Activated naive CD4-positive, alpha-beta T cell treated with anti-CD3 and anti-CD28 coated beads, Interleukin-2, amount 50 U/mL, for 72 hours (primary cell): Measurements from ENCODE around the gene PDCD4. TPM values are rescaled to one million over a fixed set of nuclear protein-coding genes. Genes with fewer than 3 reads are reported as not detected.

ENCODE experiments used
- ATAC-seq, 2 donors: fragments of 150-1000 bp; cut with Tn5 transposase; 2 replicates each; pipeline ENCODE4 v1.10.0; 2021; ENCODE audit warnings: mild to moderate bottlenecking in 2 of 2, moderate library complexity in 2 of 2
- DNase-seq, 2 donors: peaks; one replicate each; pipeline ENCODE4 v3.0.0; 2021 to 2022; ENCODE audit warnings: low spot score in 2 of 2
- H3K27ac Mint-ChIP-seq, 2 donors: one replicate each; pipeline ENCODE4 v1.8.0; 2022; ENCODE audit warnings: mild to moderate bottlenecking in 2 of 2, mixed read lengths in 2 of 2
- H3K36me3 Mint-ChIP-seq, 2 donors: one replicate each; pipeline ENCODE4 v1.8.0; 2022; ENCODE audit warnings: mixed read lengths in 2 of 2
- H3K9me3 Mint-ChIP-seq, 2 donors: one replicate each; pipeline ENCODE4 v1.8.0; 2022; ENCODE audit warnings: mixed read lengths in 2 of 2
- total RNA-seq, 2 donors: library from RNA; stranded (reverse); gene quantifications; one replicate each; pipeline ENCODE4 v1.2.3, GENCODE V29; 2022

Gene PDCD4
- total RNA-seq, 2 donors from 2014 or later: 94.9 to 159 TPM

GRCh38 chr10:110852947-110853346 lies 18.8 kb upstream of the PDCD4 start:
- H3K36me3 Mint-ChIP-seq: peaks cover 8 to 12% of the 10 kb centered on the region in 2 donors
- H3K27ac Mint-ChIP-seq: peak overlapping the region; percentile 73 to 79
- no peaks in the 10 kb centered on the region for H3K9me3 Mint-ChIP-seq
- ATAC-seq (peak; percentile 20 to 27), DNase-seq (no peak)

DNA sequence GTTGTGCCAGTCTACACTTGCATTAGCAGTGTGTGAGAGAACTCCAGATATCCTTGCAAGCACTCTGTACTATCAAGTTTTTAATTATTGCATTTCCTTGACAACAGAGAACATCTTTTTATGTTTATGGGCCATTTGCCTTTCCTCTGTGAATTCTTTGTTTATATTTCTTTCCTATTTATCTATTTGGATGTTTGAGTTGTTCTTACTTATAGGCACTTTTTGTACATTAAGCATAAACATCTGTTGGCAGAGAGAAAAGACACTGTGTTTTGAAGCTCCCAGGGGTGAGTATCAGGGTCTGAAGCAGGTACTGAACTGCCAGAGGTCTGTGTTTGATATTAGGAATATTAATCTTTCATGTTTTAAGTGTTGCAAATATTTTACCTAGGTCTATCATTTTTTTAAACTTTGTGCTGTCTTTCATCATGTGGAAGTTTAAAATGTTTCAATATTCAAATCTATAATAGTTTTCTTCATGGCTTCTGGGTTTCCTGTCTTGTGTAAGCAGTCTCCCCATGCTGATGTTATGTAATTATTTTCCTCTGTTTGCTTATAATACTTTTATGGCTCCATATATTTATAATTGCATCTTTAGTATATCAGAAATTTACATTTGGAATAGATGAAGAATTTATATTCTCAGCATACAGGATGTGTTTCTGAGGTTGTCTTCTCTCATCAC lies 17.7 kb upstream of the PDCD4 start:
- peaks cover 9 to 14% of the 10 kb centered on the region in 2 donors for H3K36me3 Mint-ChIP-seq
- DNase-seq (no peak), ATAC-seq (no peak)
- peaks cover 0 to 5% of the 10 kb centered on the region in 2 donors for H3K9me3 Mint-ChIP-seq
- H3K27ac Mint-ChIP-seq: no peak overlapping the region

GRCh38 chr10:110857265-110858171 lies 14.2 kb upstream of the PDCD4 start:
- DNase-seq: no peak
- Mint-ChIP-seq H3K9me3 (peaks cover 0 to 10% of the 10 kb centered on the region in 2 donors), H3K27ac (peak overlapping the region in 1 of 2 donors; percentile 70), H3K36me3 (peaks cover 17 to 26% of the 10 kb centered on the region in 2 donors)
- peak; percentile 45 to 50 for ATAC-seq

GRCh38 chr10:110858297-110858934 lies 13.3 kb upstream of the PDCD4 start:
- Mint-ChIP-seq H3K27ac (peak overlapping the region; percentile 65 to 70), H3K9me3 (peaks cover 0 to 16% of the 10 kb centered on the region in 2 donors), H3K36me3 (peaks cover 17 to 27% of the 10 kb centered on the region in 2 donors)
- DNase-seq (no peak), ATAC-seq (no peak)

GRCh38 chr10:110859206-110859972 lies 12.3 kb upstream of the PDCD4 start:
- Mint-ChIP-seq H3K27ac (peak overlapping the region; percentile 2 to 98), H3K9me3 (peaks cover 0 to 19% of the 10 kb centered on the region in 2 donors), H3K36me3 (peaks cover 17 to 34% of the 10 kb centered on the region in 2 donors)
- no peak for DNase-seq
- ATAC-seq: no peak

DNA sequence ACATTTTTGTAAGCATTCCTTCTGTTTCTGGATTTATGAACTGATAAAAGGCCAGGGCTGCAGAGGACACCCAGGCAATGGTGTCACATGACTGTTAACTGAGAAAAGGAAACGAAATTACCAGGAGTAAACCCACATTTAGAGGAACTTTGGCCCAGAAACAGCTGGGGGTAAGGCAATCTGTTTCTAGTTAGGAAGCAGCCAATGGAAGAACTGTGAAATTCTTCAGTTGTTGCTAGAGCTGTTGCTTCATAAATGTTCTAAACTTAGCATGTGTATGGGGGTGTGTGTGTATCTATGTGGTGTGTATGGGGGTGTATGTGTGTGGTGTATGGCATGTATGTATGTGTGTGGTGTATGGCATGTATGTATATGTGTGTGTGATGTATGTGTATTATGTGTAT lies 11.8 kb upstream of the PDCD4 start:
- DNase-seq (no peak), ATAC-seq (no peak)
- H3K27ac Mint-ChIP-seq: peak overlapping the region; percentile 2 to 98
- H3K36me3 Mint-ChIP-seq: peaks cover 22 to 34% of the 10 kb centered on the region in 2 donors
- peaks cover 0 to 19% of the 10 kb centered on the region in 2 donors for H3K9me3 Mint-ChIP-seq

DNA sequence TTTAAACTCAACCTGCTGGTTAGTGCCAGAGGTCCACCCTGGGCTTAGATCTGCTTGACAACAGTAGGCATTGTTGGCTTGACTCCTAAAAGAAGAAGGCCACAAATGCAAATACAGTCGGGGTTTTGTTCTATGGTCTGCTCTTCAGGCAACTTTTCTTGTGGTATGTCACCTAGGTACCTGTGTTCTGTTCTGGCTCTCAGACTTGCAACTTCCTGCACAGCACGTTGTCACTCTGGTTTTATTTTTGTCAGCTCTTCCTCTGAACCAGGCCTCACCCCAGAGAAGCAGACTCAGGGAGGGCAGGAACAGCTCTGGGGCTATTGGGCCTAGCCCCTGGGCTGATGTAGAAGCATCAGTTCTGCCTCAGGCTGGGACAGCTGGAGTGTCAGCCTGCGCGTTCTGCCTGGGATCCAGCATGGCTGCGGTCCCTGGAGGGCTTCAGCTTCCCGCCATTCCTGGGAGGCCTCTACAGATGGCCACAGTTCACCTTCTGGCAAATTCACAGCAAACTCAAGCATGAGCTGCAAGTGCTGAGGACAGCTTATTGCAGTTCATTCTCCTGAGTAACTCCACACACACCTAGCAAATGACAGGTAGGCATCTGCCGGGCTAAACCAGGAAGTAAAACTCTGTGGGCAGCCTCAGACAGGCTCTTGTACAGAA lies 11.0 kb upstream of the PDCD4 start:
- peaks cover 0 to 19% of the 10 kb centered on the region in 2 donors for H3K9me3 Mint-ChIP-seq
- DNase-seq (no peak), ATAC-seq (peak; percentile 52 to 66)
- H3K27ac Mint-ChIP-seq: peak overlapping the region; percentile 95 to 98
- peaks cover 22 to 31% of the 10 kb centered on the region in 2 donors for H3K36me3 Mint-ChIP-seq

DNA sequence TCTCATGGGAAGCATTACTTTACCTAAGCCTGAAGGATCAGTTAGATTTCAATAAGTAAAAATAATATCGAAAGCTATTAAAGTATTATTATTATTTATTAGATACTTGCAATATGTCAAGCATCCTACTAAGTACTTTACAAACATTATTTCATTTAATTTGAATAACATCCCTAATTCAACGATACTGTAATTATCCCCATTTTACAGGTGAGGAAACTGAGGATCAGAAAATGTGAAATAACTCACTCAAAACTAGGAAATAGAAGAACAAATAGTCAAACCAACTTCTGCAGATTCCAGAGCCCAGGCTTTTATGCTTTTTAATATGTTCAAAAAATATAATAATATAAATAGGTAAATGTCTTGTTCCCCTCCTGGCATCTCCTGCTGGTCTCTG lies 10.3 kb upstream of the PDCD4 start:
- Mint-ChIP-seq H3K36me3 (peaks cover 22 to 26% of the 10 kb centered on the region in 2 donors), H3K9me3 (peaks cover 0 to 19% of the 10 kb centered on the region in 2 donors), H3K27ac (peak overlapping the region in 1 of 2 donors; percentile 98)
- DNase-seq (no peak), ATAC-seq (no peak)

GRCh38 chr10:110861930-110862649 lies 9.6 kb upstream of the PDCD4 start:
- DNase-seq: no peak
- H3K36me3 Mint-ChIP-seq: peaks cover 22 to 26% of the 10 kb centered on the region in 2 donors
- H3K27ac Mint-ChIP-seq: peak overlapping the region in 1 of 2 donors; percentile 96

DNA sequence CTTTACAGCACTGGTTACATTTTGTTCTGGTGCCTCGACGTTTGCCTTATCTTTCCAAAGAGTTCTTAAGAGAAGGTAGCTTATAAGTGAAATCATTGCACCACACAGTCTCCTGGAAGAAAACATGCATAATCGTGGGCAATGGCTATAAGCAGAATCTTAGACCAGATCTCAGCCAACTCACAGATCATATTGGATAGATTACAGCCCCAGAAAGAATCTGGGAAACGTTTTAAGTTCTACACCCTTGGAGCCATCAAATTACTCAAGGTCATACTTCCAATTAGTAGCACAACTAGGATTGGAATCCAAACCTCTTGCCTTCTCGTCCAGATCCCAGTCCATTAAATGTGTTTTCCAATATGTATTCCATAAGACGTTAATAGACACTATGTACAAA lies 8.8 kb upstream of the PDCD4 start:
- peaks cover 0 to 19% of the 10 kb centered on the region in 2 donors for H3K9me3 Mint-ChIP-seq
- H3K27ac Mint-ChIP-seq: peak overlapping the region in 1 of 2 donors; percentile 96
- ATAC-seq: no peak
- no peak for DNase-seq
- H3K36me3 Mint-ChIP-seq: peaks cover 14 to 22% of the 10 kb centered on the region in 2 donors

More at GRCh38 chr10:110861930-110862649, 9.6 kb upstream of the PDCD4 start:
- H3K9me3 Mint-ChIP-seq: peaks cover 0 to 19% of the 10 kb centered on the region in 2 donors
- ATAC-seq: no peak

GRCh38 chr10:110863361-110863760 lies 8.4 kb upstream of the PDCD4 start:
- Mint-ChIP-seq H3K36me3 (peaks cover 13 to 20% of the 10 kb centered on the region in 2 donors), H3K27ac (peak overlapping the region in 1 of 2 donors; percentile 96), H3K9me3 (peaks cover 0 to 16% of the 10 kb centered on the region in 2 donors)
- DNase-seq (no peak), ATAC-seq (no peak)

DNA sequence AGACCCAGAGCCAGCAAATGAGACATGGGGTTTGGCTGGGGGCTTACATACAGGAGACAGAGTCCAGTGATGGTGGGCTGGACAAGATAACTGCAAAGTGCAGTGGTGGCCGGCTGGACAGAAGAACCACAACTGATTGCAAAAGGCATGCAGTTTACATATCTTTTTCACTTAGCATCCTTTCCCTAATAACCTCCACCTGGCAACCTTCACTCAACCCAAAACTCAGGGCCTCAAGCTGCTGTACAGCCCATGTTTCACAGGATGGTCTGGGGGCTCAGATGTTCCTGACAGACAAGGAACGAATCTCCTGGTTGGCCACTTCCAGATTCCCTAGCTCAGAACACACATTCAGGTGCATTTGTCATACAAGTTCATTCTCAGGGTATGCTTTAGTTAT lies 7.8 kb upstream of the PDCD4 start:
- peak overlapping the region; percentile 81 to 96 for H3K27ac Mint-ChIP-seq
- ATAC-seq (no peak), DNase-seq (no peak)

DNA sequence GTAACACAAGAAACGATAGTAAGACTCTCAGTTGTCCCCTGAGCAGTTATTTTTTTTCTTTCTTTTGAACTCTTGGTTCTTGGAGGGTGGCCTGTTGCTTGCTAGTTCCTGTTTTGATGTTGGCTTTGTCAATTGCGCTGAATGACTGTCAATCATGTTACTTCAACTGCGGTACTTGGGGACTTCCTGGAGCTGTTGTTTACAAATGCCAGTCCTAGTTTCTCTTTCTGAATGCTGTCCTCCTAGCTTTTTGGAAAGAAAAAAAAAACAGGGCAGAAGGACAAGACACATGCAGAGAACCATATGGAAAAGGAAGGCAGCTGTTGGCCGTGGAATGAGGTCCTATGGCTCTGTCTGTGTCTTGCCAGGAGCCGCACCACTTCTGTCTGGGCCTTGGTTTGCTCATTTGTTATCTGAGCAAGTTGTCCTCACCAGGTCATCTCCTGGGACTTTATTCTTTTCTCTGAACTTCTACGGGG lies 7.0 kb upstream of the PDCD4 start:
- Mint-ChIP-seq H3K36me3 (peaks cover 20% of the 10 kb centered on the region in 2 donors), H3K27ac (peak overlapping the region; percentile 96 to 98), H3K9me3 (peaks cover 0 to 19% of the 10 kb centered on the region in 2 donors)
- ATAC-seq (peak; percentile 71 to 84), DNase-seq (peak in 1 of 2 donors; percentile 45)

More for the DNA sequence above, 7.8 kb upstream of the PDCD4 start:
- Mint-ChIP-seq H3K9me3 (peaks cover 0 to 14% of the 10 kb centered on the region in 2 donors), H3K36me3 (peaks cover 13 to 20% of the 10 kb centered on the region in 2 donors)

DNA sequence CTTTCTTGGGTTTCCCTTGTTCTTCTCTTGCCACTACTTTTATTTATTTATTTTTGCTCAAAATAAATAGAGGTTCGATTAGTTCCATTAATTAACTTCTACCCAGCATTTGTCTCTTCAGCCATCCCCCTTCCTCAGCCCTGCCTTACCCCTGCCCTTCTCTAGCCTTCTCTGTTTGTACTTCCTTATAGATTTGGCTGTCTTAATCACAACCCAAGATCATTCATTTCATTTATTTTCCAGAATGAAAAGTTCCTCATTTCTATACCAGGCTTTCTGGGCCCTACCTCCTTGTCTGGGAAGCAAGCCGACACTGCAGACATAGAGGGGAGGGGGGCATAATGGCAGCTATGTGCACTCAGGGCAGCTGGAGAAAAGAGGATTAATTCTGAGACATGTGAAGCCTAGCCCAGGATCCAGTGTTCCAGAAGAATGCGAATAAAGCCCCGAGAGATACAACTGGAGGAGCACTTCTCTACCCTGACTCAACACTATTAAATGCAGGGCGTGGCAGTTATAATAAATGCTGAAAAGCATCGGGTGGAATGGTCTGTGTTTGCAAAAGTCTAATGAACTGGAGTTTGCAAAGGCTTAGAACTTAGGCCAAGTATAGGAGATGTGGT lies 6.4 kb upstream of the PDCD4 start:
- Mint-ChIP-seq H3K9me3 (peaks cover 0 to 15% of the 10 kb centered on the region in 2 donors), H3K36me3 (peaks cover 20 to 25% of the 10 kb centered on the region in 2 donors), H3K27ac (peak overlapping the region; percentile 96 to 98)
- ATAC-seq: no peak
- DNase-seq: no peak
